ENCODE measurements around the gene IGF1.

IGF1 gene

DNA sequence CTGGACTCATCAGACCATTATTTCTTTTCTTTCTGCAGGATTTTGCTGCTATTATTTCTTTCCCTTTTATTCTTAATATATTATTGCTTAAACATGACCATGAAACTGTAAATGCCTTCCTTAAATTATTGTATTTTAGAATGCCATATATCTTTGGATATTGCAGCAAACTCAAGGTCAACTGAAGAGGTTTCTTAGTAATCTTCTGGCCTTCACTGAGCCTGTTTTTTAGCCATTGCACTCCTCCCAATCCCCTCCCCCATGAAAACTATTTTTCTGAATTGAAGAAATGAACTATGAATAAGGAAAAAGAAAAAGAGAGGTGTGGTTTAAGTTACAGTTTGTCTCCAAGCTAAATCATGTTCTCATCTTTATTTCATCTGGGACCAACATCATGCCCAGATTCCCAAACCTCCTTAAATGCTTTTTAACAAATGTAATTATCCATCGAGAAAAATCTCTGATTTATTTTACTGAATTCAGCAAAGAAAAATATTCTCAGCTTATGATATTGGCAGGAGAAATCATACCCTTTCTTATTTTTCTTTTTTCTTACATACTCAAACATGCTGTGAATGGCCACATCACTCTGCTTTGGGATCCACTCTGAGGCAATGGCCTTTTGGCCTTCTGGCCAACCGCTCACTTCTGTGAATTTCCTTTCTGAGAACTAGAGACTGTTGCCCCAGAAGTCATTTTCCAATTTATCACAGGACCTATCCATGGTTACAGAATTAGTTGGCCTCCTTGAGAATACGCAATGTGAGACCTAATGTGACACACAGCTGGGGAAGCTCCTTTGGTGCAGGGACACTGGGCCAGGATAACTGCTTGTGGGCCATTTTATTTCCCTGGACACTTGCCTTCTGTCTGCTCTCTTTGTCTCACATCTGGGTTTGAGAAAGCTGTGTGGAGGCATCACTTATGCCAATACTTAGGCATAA, 50.9 kb downstream of the IGF1 start:
- Histone ChIP-seq H3K27me3 (ENCODE audit: insufficient read depth, low read depth, severe bottlenecking) (no peaks in the 10 kb centered on the region), H3K27ac (no peak overlapping the region), H3K36me3 (no peaks in the 10 kb centered on the region), H3K4me3 (ENCODE audit: low read depth, low read length) (no peak overlapping the region), H3K9me3 (ENCODE audit: severe bottlenecking) (no peaks in the 10 kb centered on the region)
- TF ChIP-seq, protein P1, sequence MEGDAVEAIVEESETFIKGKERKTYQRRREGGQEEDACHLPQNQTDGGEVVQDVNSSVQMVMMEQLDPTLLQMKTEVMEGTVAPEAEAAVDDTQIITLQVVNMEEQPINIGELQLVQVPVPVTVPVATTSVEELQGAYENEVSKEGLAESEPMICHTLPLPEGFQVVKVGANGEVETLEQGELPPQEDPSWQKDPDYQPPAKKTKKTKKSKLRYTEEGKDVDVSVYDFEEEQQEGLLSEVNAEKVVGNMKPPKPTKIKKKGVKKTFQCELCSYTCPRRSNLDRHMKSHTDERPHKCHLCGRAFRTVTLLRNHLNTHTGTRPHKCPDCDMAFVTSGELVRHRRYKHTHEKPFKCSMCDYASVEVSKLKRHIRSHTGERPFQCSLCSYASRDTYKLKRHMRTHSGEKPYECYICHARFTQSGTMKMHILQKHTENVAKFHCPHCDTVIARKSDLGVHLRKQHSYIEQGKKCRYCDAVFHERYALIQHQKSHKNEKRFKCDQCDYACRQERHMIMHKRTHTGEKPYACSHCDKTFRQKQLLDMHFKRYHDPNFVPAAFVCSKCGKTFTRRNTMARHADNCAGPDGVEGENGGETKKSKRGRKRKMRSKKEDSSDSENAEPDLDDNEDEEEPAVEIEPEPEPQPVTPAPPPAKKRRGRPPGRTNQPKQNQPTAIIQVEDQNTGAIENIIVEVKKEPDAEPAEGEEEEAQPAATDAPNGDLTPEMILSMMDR (IDR thresholded peaks at IDR 0.05; ENCODE audit: low read depth, low read length) = no peak
- no peak for DNase-seq

DNA sequence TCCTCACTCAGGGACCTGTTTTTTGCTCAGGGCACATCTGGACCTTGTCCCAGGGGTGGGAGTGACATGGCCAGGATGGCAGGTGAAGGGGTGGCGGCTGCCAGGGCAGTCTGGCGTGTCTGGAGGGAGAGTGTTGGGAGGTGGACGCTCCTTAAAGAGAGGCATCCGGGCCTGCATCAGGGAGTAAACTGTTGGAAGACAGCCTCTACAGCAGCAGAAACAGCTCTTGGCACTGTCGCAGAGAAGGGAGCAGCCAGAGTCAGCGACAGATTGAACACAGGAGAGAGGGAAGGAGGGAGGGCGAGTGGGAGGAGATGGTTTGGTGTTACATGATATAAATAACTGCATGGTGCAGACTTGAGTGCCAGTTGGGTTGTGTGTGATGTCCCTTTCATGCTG, 52.8 kb downstream of the IGF1 start:
- TF ChIP-seq, protein P1 (IDR thresholded peaks at IDR 0.05; ENCODE audit: low read depth, low read length) = no peak
- Histone ChIP-seq H3K27me3 (ENCODE audit: insufficient read depth, low read depth, severe bottlenecking) (no peaks in the 10 kb centered on the region), H3K27ac (no peak overlapping the region), H3K4me3 (ENCODE audit: low read depth, low read length) (no peak overlapping the region), H3K9me3 (ENCODE audit: severe bottlenecking) (no peaks in the 10 kb centered on the region), H3K36me3 (no peaks in the 10 kb centered on the region)
- no peak for DNase-seq

DNA sequence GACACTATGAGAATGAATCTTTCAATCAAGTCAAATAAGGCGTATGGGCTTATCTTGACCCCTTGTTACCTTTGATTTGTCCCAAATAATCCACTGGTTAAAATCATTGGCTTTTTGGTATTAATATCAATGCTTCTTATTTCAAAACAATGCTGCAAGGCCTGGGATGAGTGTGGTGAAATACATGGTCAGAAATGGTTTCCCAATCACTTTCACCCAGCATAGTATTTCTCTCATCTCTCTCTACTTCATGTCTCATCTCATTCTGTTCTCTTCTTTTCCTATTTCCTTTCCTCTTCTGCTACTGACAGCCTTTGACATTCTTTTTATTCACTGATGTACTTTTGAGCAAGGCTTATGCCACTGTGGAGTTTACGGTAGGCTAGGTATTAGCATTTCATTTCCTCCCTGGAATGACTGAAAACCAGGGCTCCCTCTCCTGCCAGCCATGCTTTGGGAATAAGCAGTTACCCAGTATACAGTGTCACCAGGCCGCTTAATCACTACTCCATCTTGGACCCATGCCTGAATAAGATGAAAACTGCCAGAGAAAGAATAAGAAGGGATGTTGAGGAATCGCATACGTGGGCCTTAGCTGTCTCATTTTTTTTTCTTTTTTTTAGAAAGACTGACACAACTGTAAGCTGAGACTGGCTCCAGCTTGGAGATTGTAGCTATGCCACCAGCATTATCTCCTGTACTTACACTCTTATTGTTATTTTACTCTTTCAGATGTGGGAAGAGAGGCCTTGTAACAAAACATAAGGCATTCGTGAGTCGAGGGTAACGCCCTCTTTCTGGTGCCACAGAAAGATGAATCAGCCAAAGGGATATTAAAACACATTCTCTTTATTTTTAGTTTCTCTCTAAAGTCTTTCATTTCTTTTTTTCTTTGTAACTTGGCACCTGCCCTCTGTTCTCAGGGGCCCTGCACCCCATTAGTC, 53.5 kb downstream of the IGF1 start:
- no peak overlapping the region for H3K4me3 ChIP-seq (ENCODE audit: low read depth, low read length)
- no peaks in the 10 kb centered on the region for H3K27me3 ChIP-seq (ENCODE audit: insufficient read depth, low read depth, severe bottlenecking)
- H3K27ac ChIP-seq = no peak overlapping the region
- no peak for DNase-seq
- no peaks in the 10 kb centered on the region for H3K9me3 ChIP-seq (ENCODE audit: severe bottlenecking)
- TF ChIP-seq, protein P1 (IDR thresholded peaks at IDR 0.05; ENCODE audit: low read depth, low read length) = no peak
- no peaks in the 10 kb centered on the region for H3K36me3 ChIP-seq

DNA sequence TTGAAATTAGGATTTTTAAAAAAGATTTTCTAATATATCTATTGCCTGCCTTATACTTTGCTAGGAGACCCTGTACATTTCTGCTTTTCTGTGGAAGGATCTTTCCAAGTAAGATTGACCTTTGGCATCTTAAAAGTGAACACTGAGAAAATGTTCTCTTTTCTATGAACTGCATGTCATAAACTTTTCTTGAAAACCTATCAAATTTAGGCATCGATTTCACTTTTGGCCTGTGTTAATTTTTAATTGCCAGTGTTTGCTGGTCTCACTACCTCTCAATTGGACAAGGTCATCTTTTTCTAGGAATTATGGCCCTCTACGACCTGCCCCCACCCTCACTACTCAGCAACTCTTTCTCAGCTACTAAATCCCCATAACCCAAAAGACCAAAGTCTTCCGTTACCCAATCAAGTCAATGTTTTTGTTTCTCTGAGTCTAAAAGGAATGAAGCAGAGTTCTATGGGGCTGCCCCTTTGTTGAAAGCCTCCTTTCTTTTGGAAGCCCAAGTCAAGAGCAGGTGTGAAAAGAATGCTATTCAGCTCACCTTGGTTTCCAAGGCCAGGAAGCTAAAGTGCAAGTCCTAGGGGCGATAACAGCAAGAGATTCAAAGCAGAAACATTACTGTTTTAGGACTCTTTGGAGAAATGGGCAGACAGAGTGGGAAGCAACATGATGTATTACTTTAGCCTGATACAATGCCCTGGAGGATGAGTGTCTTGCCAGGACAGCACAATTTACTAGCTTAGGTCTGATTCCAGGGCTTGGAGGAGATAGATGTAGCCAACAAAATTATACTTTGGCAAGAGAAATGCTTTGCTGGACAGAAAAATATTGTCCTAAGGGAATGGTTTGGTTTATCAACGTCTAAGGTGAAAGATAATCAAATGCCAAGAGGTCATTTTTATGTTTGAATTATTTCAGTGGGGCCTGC, 55.0 kb downstream of the IGF1 start:
- no peak for DNase-seq
- TF ChIP-seq, protein P1 (IDR thresholded peaks at IDR 0.05; ENCODE audit: low read depth, low read length) = no peak
- no peak overlapping the region for H3K27ac ChIP-seq
- H3K36me3 ChIP-seq = no peaks in the 10 kb centered on the region
- H3K4me3 ChIP-seq (ENCODE audit: low read depth, low read length) = no peak overlapping the region
- no peaks in the 10 kb centered on the region for H3K9me3 ChIP-seq (ENCODE audit: severe bottlenecking)
- H3K27me3 ChIP-seq (ENCODE audit: insufficient read depth, low read depth, severe bottlenecking) = no peaks in the 10 kb centered on the region

DNA sequence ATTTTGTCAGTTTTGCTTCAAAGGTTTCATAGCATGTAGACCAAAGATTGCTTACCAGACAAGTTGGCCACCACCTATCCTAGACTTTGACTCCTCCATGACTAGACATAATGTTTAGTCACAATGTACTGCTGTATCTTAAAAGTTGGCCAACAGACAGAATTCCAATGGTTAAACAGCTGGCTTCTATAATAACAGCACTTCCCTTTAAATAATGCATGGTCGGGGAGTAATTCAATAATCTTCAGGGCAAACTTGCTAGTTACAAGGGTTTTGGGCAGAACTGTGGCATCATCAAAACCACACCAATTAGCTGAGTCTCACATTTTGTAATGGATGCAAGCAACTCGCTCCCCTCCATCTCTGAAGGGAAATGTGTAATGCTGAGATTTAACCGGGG, 56.9 kb downstream of the IGF1 start:
- DNase-seq = no peak
- Histone ChIP-seq H3K9me3 (ENCODE audit: severe bottlenecking) (no peaks in the 10 kb centered on the region), H3K36me3 (no peaks in the 10 kb centered on the region), H3K27ac (no peak overlapping the region), H3K27me3 (ENCODE audit: insufficient read depth, low read depth, severe bottlenecking) (no peaks in the 10 kb centered on the region), H3K4me3 (ENCODE audit: low read depth, low read length) (no peak overlapping the region)
- TF ChIP-seq, protein P1 (IDR thresholded peaks at IDR 0.05; ENCODE audit: low read depth, low read length) = no peak
